ENCODE results near the gene CLIP2.

- TF ChIP-seq CTCF (conservative IDR thresholded peaks at IDR 0.05 in 1 of 2, IDR thresholded peaks at IDR 0.05 in 1 of 2; ENCODE audit: extremely low read depth in 1 of 2, insufficient read depth in 1 of 2, low read depth in 1 of 2, low read length in 2 of 2): no peak
- no peak for TF ChIP-seq EZH2 (IDR thresholded peaks at IDR 0.05; ENCODE audit: borderline replicate concordance, low read length)
Measured at GRCh38 chr7:74292757-74293576, 3.8 kb downstream of the CLIP2 start.
